ENCODE data around the gene KANK4. TPM values are rescaled to one million over a fixed set of nuclear protein-coding genes. Genes with fewer than 3 reads are reported as not detected.

Gene KANK4
- total RNA-seq, 2 experiments from 2014 or later, result not detected

- no peak for DNase-seq
- POLR2A ChIA-PET, result no interaction called here
- no peaks in the 10 kb centered on the region for H3K4me1 Mint-ChIP-seq
- H3K27me3 Mint-ChIP-seq, result peaks cover 9% of the 10 kb centered on the region
- no peak overlapping the region for H3K4me3 Mint-ChIP-seq
- H3K36me3 Mint-ChIP-seq, result no peaks in the 10 kb centered on the region
- peaks cover 8% of the 10 kb centered on the region for H3K9me3 Mint-ChIP-seq
- ATAC-seq (ENCODE audit: low read depth), result no peak
- H3K27ac Mint-ChIP-seq, result no peak overlapping the region
Measured at GRCh38 chr1:62282909-62283755, 36.1 kb downstream of the KANK4 start.

GRCh38 chr1:62281922-62282555 lies 37.2 kb downstream of the KANK4 start:
- Mint-ChIP-seq H3K4me1 (no peaks in the 10 kb centered on the region), H3K27me3 (peaks cover 9% of the 10 kb centered on the region), H3K4me3 (no peak overlapping the region), H3K9me3 (peaks cover 8% of the 10 kb centered on the region), H3K27ac (no peak overlapping the region), H3K36me3 (no peaks in the 10 kb centered on the region)
- POLR2A ChIA-PET, result no interaction called here
- ATAC-seq (ENCODE audit: low read depth) (no peak), DNase-seq (no peak)

- ATAC-seq (ENCODE audit: low read depth), result no peak
- Mint-ChIP-seq H3K4me1 (no peaks in the 10 kb centered on the region), H3K9me3 (peaks cover 8% of the 10 kb centered on the region), H3K36me3 (no peaks in the 10 kb centered on the region), H3K27me3 (peaks cover 6% of the 10 kb centered on the region), H3K4me3 (no peak overlapping the region), H3K27ac (no peak overlapping the region)
- no peak for DNase-seq
- POLR2A ChIA-PET, result no interaction called here
Measured at GRCh38 chr1:62280960-62281465, 38.2 kb downstream of the KANK4 start.

GRCh38 chr1:62280150-62280549 lies 39.1 kb downstream of the KANK4 start:
- H3K9me3 Mint-ChIP-seq, result peaks cover 8% of the 10 kb centered on the region
- POLR2A ChIA-PET, result no interaction called here
- ATAC-seq (ENCODE audit: low read depth) (no peak), DNase-seq (no peak)
- no peaks in the 10 kb centered on the region for H3K4me1 Mint-ChIP-seq
- peaks cover 2% of the 10 kb centered on the region for H3K27me3 Mint-ChIP-seq
- H3K27ac Mint-ChIP-seq, result no peak overlapping the region
- no peak overlapping the region for H3K4me3 Mint-ChIP-seq
- H3K36me3 Mint-ChIP-seq, result no peaks in the 10 kb centered on the region

GRCh38 chr1:62276791-62277190 lies 42.4 kb downstream of the KANK4 start:
- Mint-ChIP-seq H3K4me3 (no peak overlapping the region), H3K36me3 (peaks cover 2% of the 10 kb centered on the region), H3K27ac (no peak overlapping the region), H3K4me1 (peaks cover 10% of the 10 kb centered on the region), H3K9me3 (peaks cover 10% of the 10 kb centered on the region), H3K27me3 (peaks cover 2% of the 10 kb centered on the region)
- POLR2A ChIA-PET, result no interaction called here
- no peak for DNase-seq
- ATAC-seq (ENCODE audit: low read depth), result no peak

DNA sequence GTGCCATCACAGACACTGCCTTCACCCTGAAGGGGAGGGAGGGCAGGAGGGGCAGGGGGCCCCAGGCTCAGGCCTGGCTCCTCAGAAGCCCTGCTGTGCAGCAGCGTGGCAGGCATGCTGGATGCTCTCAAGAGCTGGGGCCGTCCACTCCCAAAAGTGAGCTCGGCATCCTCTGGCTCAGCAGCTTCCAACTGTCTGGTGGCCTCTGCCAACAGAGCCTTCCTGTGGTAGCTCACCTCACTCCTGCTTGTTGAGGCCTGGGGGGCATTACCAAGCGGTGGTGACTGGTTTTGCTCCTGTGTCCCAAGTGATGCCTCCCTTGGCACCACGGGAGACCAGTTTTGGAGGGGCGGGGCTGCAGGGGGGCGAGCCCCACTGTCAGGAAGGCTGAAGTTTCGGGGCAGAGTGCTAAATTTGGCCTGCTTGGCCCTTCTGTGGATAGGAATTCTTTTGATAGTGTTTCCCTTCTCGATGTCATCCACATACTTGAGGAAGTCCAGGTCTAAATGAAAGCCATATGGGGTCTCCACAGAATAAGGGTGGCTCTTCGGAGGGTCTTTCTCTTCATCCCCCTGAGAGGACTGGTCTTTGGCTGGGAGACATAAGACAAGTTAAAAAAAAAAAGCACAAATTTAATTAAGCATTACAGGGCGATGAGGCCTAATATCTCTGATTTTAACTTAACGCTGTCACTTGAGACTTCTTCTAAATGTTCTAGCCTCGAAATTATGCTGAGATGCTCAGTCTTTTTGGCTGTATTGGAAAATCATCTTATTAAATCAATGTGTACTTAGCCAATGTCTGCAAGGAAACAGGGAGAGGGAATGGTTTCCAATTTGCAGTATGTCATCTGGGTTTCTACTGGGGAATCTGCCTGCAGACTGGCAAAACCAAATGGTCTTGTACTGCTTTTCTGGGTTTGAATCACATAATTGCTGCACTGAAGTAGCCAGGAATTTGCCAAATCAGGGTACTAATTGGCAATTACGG lies 44.4 kb downstream of the KANK4 start:
- Mint-ChIP-seq H3K4me3 (no peak overlapping the region), H3K27me3 (peaks cover 2% of the 10 kb centered on the region), H3K9me3 (peaks cover 5% of the 10 kb centered on the region), H3K4me1 (peaks cover 18% of the 10 kb centered on the region), H3K27ac (no peak overlapping the region), H3K36me3 (peaks cover 2% of the 10 kb centered on the region)
- DNase-seq, result no peak
- POLR2A ChIA-PET, result no interaction called here
- ATAC-seq (ENCODE audit: low read depth), result no peak

GRCh38 chr1:62273953-62274352 lies 45.3 kb downstream of the KANK4 start:
- Mint-ChIP-seq H3K4me1 (peaks cover 18% of the 10 kb centered on the region), H3K27ac (peak overlapping the region; percentile 98), H3K27me3 (peaks cover 1% of the 10 kb centered on the region), H3K4me3 (no peak overlapping the region), H3K36me3 (peaks cover 2% of the 10 kb centered on the region), H3K9me3 (peaks cover 4% of the 10 kb centered on the region)
- DNase-seq (no peak), ATAC-seq (ENCODE audit: low read depth) (no peak)
- POLR2A ChIA-PET, result interaction anchor here (0.6 kb wide), 1 partner anchor 313 kb away, joined by 4 read pairs; no protein-coding TSS in a partner anchor

GRCh38 chr1:62271948-62272728 lies 47.1 kb downstream of the KANK4 start:
- POLR2A ChIA-PET, result interaction anchor here (1.0 kb wide), 1 partner anchor 164 kb away, joined by 3 read pairs; no protein-coding TSS in a partner anchor
- Mint-ChIP-seq H3K4me1 (peaks cover 18% of the 10 kb centered on the region), H3K4me3 (peak overlapping the region; percentile 72), H3K27me3 (no peaks in the 10 kb centered on the region), H3K27ac (peak overlapping the region; percentile 98), H3K9me3 (peaks cover 2% of the 10 kb centered on the region), H3K36me3 (peaks cover 2% of the 10 kb centered on the region)
- DNase-seq (peak; percentile 58), ATAC-seq (ENCODE audit: low read depth) (peak; percentile 94)

DNA sequence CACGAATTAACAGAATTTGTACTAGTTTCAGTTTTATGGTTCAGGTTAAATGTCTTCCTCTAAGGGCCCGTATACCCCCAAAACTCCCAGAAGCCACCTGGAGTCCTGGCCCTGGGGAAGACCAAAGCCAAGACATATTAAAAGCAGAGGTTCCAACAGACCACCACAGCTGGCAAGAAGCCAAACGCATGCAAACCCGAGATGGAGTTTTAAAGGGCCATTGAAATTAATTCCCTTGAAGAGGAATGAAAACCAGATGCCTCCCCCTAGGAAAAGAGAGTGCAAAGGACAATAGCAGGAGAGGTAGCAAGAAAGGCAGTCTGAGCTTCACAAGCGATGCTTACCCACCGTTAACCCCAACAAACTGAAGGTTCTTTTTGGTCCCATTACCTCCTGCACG lies 48.1 kb downstream of the KANK4 start:
- no peak overlapping the region for H3K4me3 Mint-ChIP-seq

DNA sequence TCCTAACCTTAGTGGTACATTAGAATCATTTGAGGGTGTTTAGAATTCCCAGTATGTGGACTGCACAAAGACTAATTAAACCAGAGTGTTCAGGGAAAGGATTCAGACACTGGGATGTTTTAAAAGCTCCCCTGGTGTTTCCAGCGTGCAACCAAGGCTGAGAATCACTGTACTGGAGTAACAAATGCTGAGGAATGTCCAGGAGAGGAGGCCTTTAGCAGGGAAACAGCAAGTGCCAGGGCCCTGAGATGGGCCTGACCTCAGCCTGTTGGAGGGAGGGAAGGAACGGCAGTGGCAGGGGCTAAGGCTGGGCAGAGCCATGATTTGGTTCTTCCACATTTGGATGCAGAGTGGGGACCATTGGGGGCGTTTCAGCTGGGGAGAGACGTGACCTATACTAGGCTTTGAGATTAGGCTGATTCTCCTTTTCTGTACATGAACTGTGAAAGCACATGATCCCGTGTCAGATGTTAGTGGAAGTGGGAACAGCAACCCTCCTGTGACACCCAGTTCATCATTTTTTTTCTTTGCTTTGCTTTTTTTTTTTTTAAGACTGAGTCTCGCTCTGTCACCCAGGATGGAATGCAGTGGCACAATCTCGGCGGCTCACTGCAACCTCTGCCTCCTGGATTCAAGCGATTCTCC lies 49.3 kb downstream of the KANK4 start:
- DNase-seq (no peak), ATAC-seq (ENCODE audit: low read depth) (no peak)
- Mint-ChIP-seq H3K27me3 (no peaks in the 10 kb centered on the region), H3K9me3 (peaks cover 2% of the 10 kb centered on the region), H3K27ac (no peak overlapping the region), H3K4me1 (peaks cover 18% of the 10 kb centered on the region), H3K4me3 (no peak overlapping the region), H3K36me3 (peaks cover 2% of the 10 kb centered on the region)
- POLR2A ChIA-PET, result no interaction called here

More for the DNA sequence above, 48.1 kb downstream of the KANK4 start:
- peaks cover 18% of the 10 kb centered on the region for H3K4me1 Mint-ChIP-seq
- H3K27me3 Mint-ChIP-seq, result no peaks in the 10 kb centered on the region
- H3K36me3 Mint-ChIP-seq, result peaks cover 2% of the 10 kb centered on the region
- H3K9me3 Mint-ChIP-seq, result peaks cover 2% of the 10 kb centered on the region
- DNase-seq (no peak), ATAC-seq (ENCODE audit: low read depth) (no peak)
- peak overlapping the region; percentile 14 for H3K27ac Mint-ChIP-seq
- POLR2A ChIA-PET, result interaction anchor here (1.0 kb wide), 1 partner anchor 165 kb away, joined by 3 read pairs; no protein-coding TSS in a partner anchor

DNA sequence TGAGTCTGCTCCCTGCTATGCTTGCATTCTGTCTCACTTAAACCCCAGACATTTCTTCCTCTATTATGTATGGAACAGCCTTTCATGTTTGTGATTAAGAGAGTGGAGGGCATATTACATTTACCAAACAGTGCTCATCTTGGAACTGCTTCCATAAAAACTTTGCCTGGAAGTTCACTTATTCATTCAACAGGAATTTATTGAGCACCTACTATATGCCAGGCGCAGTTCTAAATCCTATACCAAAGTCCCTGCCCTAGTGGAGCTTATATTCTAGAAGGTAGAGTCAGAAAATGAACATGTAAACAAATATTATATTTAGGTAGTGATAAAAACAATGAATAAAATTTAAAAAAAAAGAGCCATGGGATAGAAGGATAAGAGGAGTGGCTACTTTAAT lies 49.8 kb downstream of the KANK4 start:
- Mint-ChIP-seq H3K27ac (no peak overlapping the region), H3K9me3 (peaks cover 2% of the 10 kb centered on the region), H3K27me3 (no peaks in the 10 kb centered on the region), H3K36me3 (peaks cover 2% of the 10 kb centered on the region), H3K4me3 (no peak overlapping the region), H3K4me1 (peaks cover 18% of the 10 kb centered on the region)
- POLR2A ChIA-PET, result no interaction called here
- DNase-seq, result no peak
- no peak for ATAC-seq (ENCODE audit: low read depth)

DNA sequence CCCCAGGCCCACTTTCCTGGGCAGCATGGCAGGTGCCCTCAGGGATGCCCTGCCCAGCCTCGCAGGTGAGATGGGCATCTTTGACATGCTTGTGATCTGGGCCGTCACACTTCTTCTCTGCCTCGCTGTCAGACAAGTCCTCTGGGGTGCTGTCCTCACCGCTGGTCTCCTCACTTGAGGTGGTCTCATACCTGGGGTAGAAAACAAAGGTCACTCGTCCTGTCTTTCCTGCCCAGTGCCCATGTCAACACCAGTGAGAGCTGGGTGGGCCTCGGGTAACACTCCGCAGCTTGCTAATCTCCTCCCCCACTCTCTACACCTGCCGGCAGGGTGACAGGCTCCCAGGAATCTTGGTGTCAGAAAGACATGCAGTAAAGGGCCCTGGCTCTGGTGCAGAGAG lies 50.9 kb downstream of the KANK4 start:
- H3K9me3 Mint-ChIP-seq, result peaks cover 2% of the 10 kb centered on the region
- H3K4me1 Mint-ChIP-seq, result peaks cover 15% of the 10 kb centered on the region
- POLR2A ChIA-PET, result no interaction called here
- no peak overlapping the region for H3K4me3 Mint-ChIP-seq
- H3K36me3 Mint-ChIP-seq, result peaks cover 2% of the 10 kb centered on the region
- no peaks in the 10 kb centered on the region for H3K27me3 Mint-ChIP-seq
- DNase-seq, result no peak
- no peak overlapping the region for H3K27ac Mint-ChIP-seq
- no peak for ATAC-seq (ENCODE audit: low read depth)
